GM12878 (cell line): ENCODE measurements around the gene SUMF2. TPM values are rescaled to one million over a fixed set of nuclear protein-coding genes. Genes with fewer than 3 reads are reported as not detected.

Experiments used
- ATAC-seq: fragments of 200-7000 bp; cut with Tn5 transposase; 3 replicates; pipeline ENCODE4 v1.9.1; 2020; ENCODE audit warnings: mild to moderate bottlenecking, moderate library complexity
- Bru-seq: library from RNA; stranded (reverse); fragments of 400-500 nt; gene quantifications from one replicate; lab custom pipeline; 2021; lab: Mats Ljungman, UMichigan
- BruChase-seq, 2 experiments: library from RNA; stranded (reverse); fragments of 400-500 nt; gene quantifications; one replicate each; lab custom pipeline; 2021; lab: Mats Ljungman, UMichigan
- BruUV-seq: library from RNA; stranded (reverse); fragments of 400-500 nt; replicated peaks from 2 replicates; lab custom pipeline; 2021; lab: Mats Ljungman, UMichigan
- CTCF ChIA-PET: fragments of 300-600 bp; sonication (Branson Sonifier 250); formaldehyde crosslinking; extraction: SDS; loops from one replicate; lab custom pipeline; 2021; ENCODE audit warnings: inconsistent platforms; lab: Yijun Ruan, JAX
- POLR2A ChIA-PET: fragments of 350-600 bp; formaldehyde crosslinking; extraction: SDS; loops from one replicate; lab custom pipeline; 2021; ENCODE audit warnings: inconsistent platforms; lab: Charles Lee
- RAD21 ChIA-PET: fragments of 300-600 bp; sonication (Branson Sonifier 250); formaldehyde crosslinking; loops from one replicate; lab custom pipeline; 2023; ENCODE audit warnings: antibody characterized with exemption; ENCODE audit not compliant: unreplicated experiment; lab: Charles Lee
- SMC1A ChIA-PET: fragments of 300-600 bp; sonication (Branson Sonifier 250); formaldehyde crosslinking; loops from one replicate; lab custom pipeline; 2023; ENCODE audit not compliant: unreplicated experiment, uncharacterized antibody; lab: Charles Lee
- DNase-seq: peaks from one replicate; pipeline ENCODE4 v3.0.0-alpha.2; 2011; ENCODE audit warnings: low read depth, low spot score
- FAIRE-seq: peaks from 3 replicates; lab custom pipeline; 2011; peaks lifted over from hg19 to GRCh38; lab: Jason Lieb, UNC
- H2AFZ ChIP-seq: 2 replicates; pipeline ENCODE4 v1.6.0; 2011; ENCODE audit warnings: low read depth, low read length, control low read depth; ENCODE audit not compliant: control insufficient read depth
- H3K27ac ChIP-seq: 2 replicates; pipeline ENCODE4 v1.5.1; 2011; ENCODE audit warnings: control low read depth; ENCODE audit not compliant: control insufficient read depth, insufficient read depth
- H3K27me3 ChIP-seq, 2 experiments: replicated peaks in 1 of 2; 2 replicates each; pipeline versions ENCODE4 v1.6.0 to v1.6.1; 2011; ENCODE audit warnings: low read length in 1 of 2; ENCODE audit not compliant: control insufficient read depth in 2 of 2, insufficient read depth in 2 of 2
- H3K36me3 ChIP-seq, 2 experiments: 2 replicates each; pipeline ENCODE4 v1.5.1; 2011; ENCODE audit warnings: low read length in 1 of 2; ENCODE audit not compliant: control insufficient read depth in 2 of 2, insufficient read depth in 2 of 2
- H3K4me1 ChIP-seq: 2 replicates; pipeline ENCODE4 v1.6.1; 2011; ENCODE audit warnings: mild to moderate bottlenecking, low read length, moderate library complexity, mixed read lengths; ENCODE audit not compliant: control insufficient read depth, insufficient read depth
- H3K4me2 ChIP-seq: 2 replicates; pipeline ENCODE4 v1.6.0; 2011; ENCODE audit warnings: control low read depth; ENCODE audit not compliant: control insufficient read depth, insufficient read depth
- H3K4me3 ChIP-seq: fragments of 200-600 bp; sonication (generic); 2 replicates; pipeline ENCODE4 v1.5.1; 2016
- H3K79me2 ChIP-seq: 2 replicates; pipeline ENCODE4 v1.6.0; 2011; ENCODE audit warnings: low read length; ENCODE audit not compliant: control insufficient read depth, insufficient read depth
- H3K9ac ChIP-seq: 2 replicates; pipeline ENCODE4 v1.8.0; 2011; ENCODE audit warnings: low read length, control low read depth, mixed read lengths; ENCODE audit not compliant: control insufficient read depth, insufficient read depth
- H3K9me3 ChIP-seq: replicated peaks from 3 replicates; pipeline ENCODE4 v1.5.1; 2011; ENCODE audit warnings: mild to moderate bottlenecking, low read length; ENCODE audit not compliant: control insufficient read depth, insufficient read depth
- H4K20me1 ChIP-seq: 2 replicates; pipeline ENCODE4 v1.6.0; 2011; ENCODE audit not compliant: control insufficient read depth, insufficient read depth
- BCL3 ChIP-seq: IDR thresholded peaks from 2 replicates; pipeline ENCODE4 v1.6.1; 2011; ENCODE audit warnings: borderline replicate concordance, low read depth, mild to moderate bottlenecking, moderate library complexity, low read length; ENCODE audit not compliant: insufficient read depth, poor library complexity, severe bottlenecking
- CBFB ChIP-seq: IDR thresholded peaks from 2 replicates; pipeline ENCODE4 v1.6.1; 2016; ENCODE audit warnings: antibody characterized with exemption, low read depth
- CEBPB ChIP-seq, 2 experiments: fragments of 150-350 bp in 1 of 2; IDR thresholded peaks; 2 replicates each; pipeline ENCODE4 v1.6.1; 2012 to 2014; ENCODE audit warnings: low read depth in 2 of 2, low read length in 2 of 2, borderline replicate concordance in 1 of 2, inconsistent platforms in 1 of 2
- EZH2 ChIP-seq: IDR thresholded peaks from 2 replicates; pipeline ENCODE4 v1.6.1; 2012; ENCODE audit warnings: low read depth, mild to moderate bottlenecking, control low read depth, inconsistent platforms, low read length, borderline replicate concordance; ENCODE audit not compliant: control insufficient read depth
- GATAD2B ChIP-seq: fragments of 450-650 bp; conservative IDR thresholded peaks from 2 replicates; pipeline ENCODE4 v1.6.1; 2017; ENCODE audit warnings: low read depth, mild to moderate bottlenecking, moderate library complexity
- IKZF1 ChIP-seq: fragments of 450-650 bp; conservative IDR thresholded peaks from 2 replicates; pipeline ENCODE4 v1.6.1; 2017; ENCODE audit warnings: antibody characterized with exemption, mild to moderate bottlenecking
- IRF4 ChIP-seq: IDR thresholded peaks from 2 replicates; pipeline ENCODE4 v1.6.1; 2011; ENCODE audit warnings: low read depth, low read length
- JUNB ChIP-seq: IDR thresholded peaks from 2 replicates; pipeline ENCODE4 v1.6.1; 2016; ENCODE audit warnings: antibody characterized with exemption, mild to moderate bottlenecking
- MEF2B ChIP-seq: fragments of 450-650 bp; IDR thresholded peaks from 2 replicates; pipeline ENCODE4 v1.6.1; 2018; ENCODE audit warnings: mild to moderate bottlenecking, moderate library complexity; ENCODE audit not compliant: partially characterized antibody, poor library complexity, severe bottlenecking
- MYC ChIP-seq: IDR thresholded peaks from 2 replicates; pipeline ENCODE4 v1.6.1; 2011; ENCODE audit warnings: mild to moderate bottlenecking, low read length, moderate library complexity, inconsistent platforms; ENCODE audit not compliant: insufficient read depth, insufficient replicate concordance, insufficient read length, severe bottlenecking
- NR2F1 ChIP-seq: fragments of 450-650 bp; conservative IDR thresholded peaks from 2 replicates; pipeline ENCODE4 v1.6.1; 2017; ENCODE audit warnings: mild to moderate bottlenecking
- POLR2A ChIP-seq: IDR thresholded peaks from 2 replicates; pipeline ENCODE4 v1.6.1; 2011; ENCODE audit warnings: low read depth, mild to moderate bottlenecking, low read length
- SRF ChIP-seq, 2 experiments: IDR thresholded peaks; 2 replicates each; pipeline ENCODE4 v1.6.1; 2011; ENCODE audit warnings: low read depth in 2 of 2, low read length in 2 of 2, mild to moderate bottlenecking in 1 of 2, moderate library complexity in 1 of 2
- STAT3 ChIP-seq: IDR thresholded peaks from 2 replicates; pipeline ENCODE4 v1.6.1; 2011; ENCODE audit warnings: low read depth, low read length, improper control_type of control experiment
- WGBS: methylation state at CpG from one replicate; pipeline ENCODE4 v1.1.6; 2016; ENCODE audit warnings: low lambda C conversion rate; ENCODE audit not compliant: insufficient replicate concordance, insufficient coverage; ENCODE audit errors: missing lambda C conversion rate; 5-methylcytosine and 5-hydroxymethylcytosine counted together
- in situ Hi-C: fragments of 300-500 bp; cut with MboI; formaldehyde crosslinking; loops from 9 replicates; pipeline ENCODE4 v1.14.3; 2018; ENCODE audit warnings: mixed read lengths
- intact Hi-C: fragments of 100-400 bp; cut with micrococcal nuclease; formaldehyde crosslinking; loops from one replicate; pipeline ENCODE4 v1.14.2; 2022; ENCODE audit not compliant: unreplicated experiment
- long read RNA-seq, 2 experiments: library from polyadenylated mRNA; unstranded; transcript quantifications; one replicate each; pipeline ENCODE4 v2.0.0, GENCODE V29; 2019 to 2020
- polyA minus RNA-seq, 3 experiments: library from RNA; depleted of rRNA, polyadenylated mRNA; stranded (reverse); fragments of >200 nt; gene quantifications; 2 replicates each; pipeline ENCODE4 v1.2.3, GENCODE V29; 2011
- polyA plus RNA-seq, 11 experiments: library from polyadenylated mRNA; depleted of rRNA in 4 of 11; unstranded in 6 of 11; stranded (reverse) in 5 of 11; fragments of >200 nt; fragmentation: Nextera tagmentation in 4 of 11; fragmentation: Illumina TruSeq in 1 of 11; extraction: Ambion mirVana in 4 of 11; extraction: Trizol in 1 of 11; gene quantifications; 1 replicate in 1 of 11; 2 replicates in 10 of 11; pipeline versions ENCODE4 v1.2.1 to v1.2.3, GENCODE V29; 2011 to 2016; ENCODE audit warnings: inconsistent platforms in 2 of 11, missing spikeins in 2 of 11, low read depth in 1 of 11
- total RNA-seq, 4 experiments: library from RNA; depleted of rRNA in 3 of 4; stranded (reverse); fragments of >200 nt in 3 of 4; fragmentation: Illumina TruSeq in 1 of 4; extraction: Trizol in 1 of 4; gene quantifications; 2 replicates each; pipeline versions ENCODE4 v1.2.1 to v1.2.3, GENCODE V29; 2013 to 2021
- TF ChIP-seq, protein P1 (sequence below): IDR thresholded peaks from 2 replicates; pipeline ENCODE4 v1.6.1; 2012; ENCODE audit warnings: low read length, inconsistent platforms

The SUMF2 gene
- total RNA-seq (2013; cell fraction: nucleolus; rRNA removed): 149 and 163 TPM in 2 replicates
- total RNA-seq (2014; rRNA removed) (84.6 and 96.1 TPM in 2 replicates), total RNA-seq (2014; rRNA removed; fragmentation: Illumina TruSeq; extraction: Trizol) (70.8 and 72.4 TPM in 2 replicates), total RNA-seq (2021) (102 and 103 TPM in 2 replicates), polyA plus RNA-seq (2011; rRNA removed) (57.6 and 70.5 TPM in 2 replicates), polyA plus RNA-seq (2014; fragmentation: Illumina TruSeq; extraction: Trizol) (87.4 and 106 TPM in 2 replicates), polyA plus RNA-seq (2014; fragmentation: Nextera tagmentation; extraction: Ambion mirVana) (10 to 100 TPM; 39.9 to 62.4 TPM), polyA plus RNA-seq (2014; rRNA removed) (85.7 and 93.0 TPM in 2 replicates), polyA plus RNA-seq (2016; fragmentation: Nextera tagmentation; extraction: Ambion mirVana) (10 to 100 TPM; 67.7 to 72.6 TPM), polyA minus RNA-seq (2011; rRNA and poly(A)+ RNA removed) (53.3 and 94.2 TPM in 2 replicates), Bru-seq, nascent RNA (percentile 80 among the genes with signal in this experiment), BruChase-seq, experiment 1, labeled RNA remaining after a 6-hour chase (percentile 76 among the genes with signal in this experiment), BruChase-seq, experiment 2, labeled RNA remaining after a 2-hour chase (percentile 72 among the genes with signal in this experiment)
- 42.2 TPM for polyA plus RNA-seq (2011; ENCODE audit: low read depth)
- 81.9 and 86.5 TPM in 2 replicates for polyA plus RNA-seq (2011; cell fraction: cytosol; rRNA removed)
- polyA plus RNA-seq (2011; cell fraction: nucleus; rRNA removed): 170 and 178 TPM in 2 replicates
- polyA plus RNA-seq (2012): 77.6 and 84.4 TPM in 2 replicates
- polyA minus RNA-seq (2011; cell fraction: cytosol; rRNA and poly(A)+ RNA removed): 31.7 and 32.2 TPM in 2 replicates
- 41.7 and 51.2 TPM in 2 replicates for polyA minus RNA-seq (2011; cell fraction: nucleus; rRNA and poly(A)+ RNA removed)
- long read RNA-seq, experiment 1, transcript SUMF2-208 (9 exons, 2,052 nt): major isoform, 54 of 79 reads
- long read RNA-seq, experiment 1, partial matches to known transcripts: 2 of 79 reads
- long read RNA-seq, experiment 1, other reads (novel, unspliced or antisense): 14 of 79 reads
- long read RNA-seq, experiment 2, transcript SUMF2-207 (8 exons, 1,792 nt): minor isoform, 8 of 170 reads
- long read RNA-seq, experiment 2, transcript SUMF2-204 (8 exons, 1,683 nt): minor isoform, 8 of 170 reads
- long read RNA-seq, experiment 2, transcript SUMF2-208 (9 exons, 2,052 nt): major isoform, 127 of 170 reads
- long read RNA-seq, experiment 2, partial matches to known transcripts: 8 of 170 reads
- long read RNA-seq, experiment 2, other reads (novel, unspliced or antisense): 10 of 170 reads

DNA sequence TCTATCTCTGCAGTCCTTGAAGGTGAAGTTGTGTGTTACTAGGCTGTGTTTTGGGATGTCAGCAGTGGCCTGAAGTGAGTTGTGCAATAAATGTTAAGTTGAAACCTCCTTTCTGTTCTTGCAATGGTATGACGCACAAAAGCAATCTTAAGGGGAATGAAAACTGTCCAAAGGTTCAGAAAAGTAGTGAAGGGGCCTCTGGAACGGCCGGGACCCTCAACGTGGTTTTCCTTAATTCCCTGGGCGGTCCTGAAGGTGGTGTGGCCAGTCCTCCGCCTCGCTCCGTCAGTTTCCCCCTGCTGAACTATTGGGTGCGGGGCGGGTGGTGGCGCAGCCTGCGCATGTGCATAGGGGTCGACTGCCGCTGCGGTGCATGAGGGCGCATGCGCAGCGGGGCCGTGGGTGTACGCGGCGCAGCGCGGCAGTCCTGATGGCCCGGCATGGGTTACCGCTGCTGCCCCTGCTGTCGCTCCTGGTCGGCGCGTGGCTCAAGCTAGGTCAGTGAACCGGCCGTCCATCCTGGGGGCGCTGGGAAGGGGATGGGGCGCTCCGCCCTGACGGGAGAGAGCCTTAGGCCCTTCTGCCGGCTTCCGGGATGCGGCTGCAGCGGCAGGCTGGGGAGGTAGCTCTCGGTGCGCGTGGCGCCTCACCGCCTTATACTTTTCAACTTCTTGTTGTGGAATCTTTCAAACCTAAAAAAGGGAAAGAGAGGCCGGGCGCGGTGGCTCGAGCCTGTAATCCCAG is at the start of gene SUMF2:
Gene SUMF2, plus strand, starts transcription at position 405 of the 744 bp plus-strand sequence. Its CDS starts 26 bp downstream, at position 431.
- TSS peak; percentile 82 for BruUV-seq
- Histone ChIP-seq H3K27me3 (no peaks in the 10 kb centered on the region), H3K27ac (peak within 1 kb of the TSS; percentile 71), H3K36me3 (peaks cover 1 to 21% of the 10 kb centered on the region in 2 experiments; a peak in 3 of 4 replicates), H3K9me3 (no peaks in the 10 kb centered on the region), H3K4me3 (peak within 1 kb of the TSS; percentile 72), H3K4me2 (peak within 1 kb of the TSS; percentile 45), H3K79me2 (peaks cover 20% of the 10 kb centered on the region), H4K20me1 (no peaks in the 10 kb centered on the region), H3K4me1 (peaks cover 6% of the 10 kb centered on the region; the same call in 1 of the 2 replicates), H2AFZ (peak within 1 kb of the TSS; percentile 75), H3K9ac (peak within 1 kb of the TSS; percentile 83)
- FAIRE-seq: no peak
- intact Hi-C loops: loop anchor here (1.0 to 5.0 kb wide), 4 partner anchors 13 to 757 kb away; partner anchors contain the start of genes CCT6A and PSPH
- 1% methylated on average over 49 of the region's 49 CpGs for WGBS
- in situ Hi-C loops: no loop called here
- ChIA-PET POLR2A (interaction anchor here (0.5 to 4.3 kb wide), 7 partner anchors 10 to 546 kb away, joined by 3 to 29 read pairs (median 5); partner anchors contain the start of genes CCT6A, CHCHD2 and PSPH), RAD21 (interaction anchor here (1.3 to 3.6 kb wide), 4 partner anchors 10 to 65 kb away, joined by 4 to 23 read pairs (median 8); partner anchors contain the start of genes CCT6A and PSPH), CTCF (interaction anchor here (1.0 to 4.3 kb wide), 6 partner anchors 8 to 423 kb away, joined by 3 to 34 read pairs (median 6); partner anchors contain the start of genes CCT6A and PSPH), SMC1A (interaction anchor here (0.7 to 2.5 kb wide), 4 partner anchors 9 to 30 kb away, joined by 4 to 13 read pairs (median 5); partner anchors contain the start of genes CCT6A and PSPH)
- ATAC-seq: peak; percentile 95
- peak; percentile 78 for DNase-seq
- TF ChIP-seq BCL3: peak; percentile 97
- TF ChIP-seq GATAD2B: peak; percentile 85
- peak; percentile 100 for TF ChIP-seq IKZF1
- TF ChIP-seq EZH2: no peak
- no peak for TF ChIP-seq MEF2B
- TF ChIP-seq IRF4: no peak
- peak in 1 of 2 experiments; percentile 43; a peak in 2 of 4 replicates for TF ChIP-seq CEBPB (IDR thresholded peaks at IDR 0.05; ENCODE audit: borderline replicate concordance in 1 of 2, low read depth in 2 of 2, low read length in 2 of 2)
- no peak for TF ChIP-seq SRF (IDR thresholded peaks at IDR 0.05; ENCODE audit: low read depth in 2 of 2, low read length in 2 of 2)
- TF ChIP-seq POLR2A: peak; percentile 99
- TF ChIP-seq, protein P1, sequence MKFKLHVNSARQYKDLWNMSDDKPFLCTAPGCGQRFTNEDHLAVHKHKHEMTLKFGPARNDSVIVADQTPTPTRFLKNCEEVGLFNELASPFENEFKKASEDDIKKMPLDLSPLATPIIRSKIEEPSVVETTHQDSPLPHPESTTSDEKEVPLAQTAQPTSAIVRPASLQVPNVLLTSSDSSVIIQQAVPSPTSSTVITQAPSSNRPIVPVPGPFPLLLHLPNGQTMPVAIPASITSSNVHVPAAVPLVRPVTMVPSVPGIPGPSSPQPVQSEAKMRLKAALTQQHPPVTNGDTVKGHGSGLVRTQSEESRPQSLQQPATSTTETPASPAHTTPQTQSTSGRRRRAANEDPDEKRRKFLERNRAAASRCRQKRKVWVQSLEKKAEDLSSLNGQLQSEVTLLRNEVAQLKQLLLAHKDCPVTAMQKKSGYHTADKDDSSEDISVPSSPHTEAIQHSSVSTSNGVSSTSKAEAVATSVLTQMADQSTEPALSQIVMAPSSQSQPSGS: no peak
- TF ChIP-seq STAT3: no peak
- TF ChIP-seq CBFB: peak; percentile 18
- peak; percentile 68 for TF ChIP-seq NR2F1
- peak; percentile 88 for TF ChIP-seq MYC
- no peak for TF ChIP-seq JUNB
